HCT116 (cell line): ENCODE results near the gene PDIA3.

ENCODE experiments used
- CEBPB ChIP-seq: IDR thresholded peaks from 2 replicates; pipeline ENCODE4 v1.6.1; 2012; ENCODE audit warnings: low read depth
- SIN3A ChIP-seq: IDR thresholded peaks from 2 replicates; pipeline ENCODE4 v1.6.1; 2012; ENCODE audit warnings: low read depth
- TF ChIP-seq, protein P1 (sequence below), 3 experiments: fragments of 200-600 bp in 1 of 3; sonication (generic) in 1 of 3; IDR thresholded peaks in 2 of 3; conservative IDR thresholded peaks in 1 of 3; 2 replicates each; pipeline ENCODE4 v1.5.1; 2012 to 2017; ENCODE audit warnings: low read depth in 2 of 3, low read length in 2 of 3, antibody characterized with exemption in 1 of 3, borderline replicate concordance in 1 of 3, control low read depth in 1 of 3, mild to moderate bottlenecking in 1 of 3, mixed read lengths in 1 of 3, mixed run types in 1 of 3, moderate library complexity in 1 of 3; ENCODE audit not compliant: insufficient read depth in 1 of 3

DNA sequence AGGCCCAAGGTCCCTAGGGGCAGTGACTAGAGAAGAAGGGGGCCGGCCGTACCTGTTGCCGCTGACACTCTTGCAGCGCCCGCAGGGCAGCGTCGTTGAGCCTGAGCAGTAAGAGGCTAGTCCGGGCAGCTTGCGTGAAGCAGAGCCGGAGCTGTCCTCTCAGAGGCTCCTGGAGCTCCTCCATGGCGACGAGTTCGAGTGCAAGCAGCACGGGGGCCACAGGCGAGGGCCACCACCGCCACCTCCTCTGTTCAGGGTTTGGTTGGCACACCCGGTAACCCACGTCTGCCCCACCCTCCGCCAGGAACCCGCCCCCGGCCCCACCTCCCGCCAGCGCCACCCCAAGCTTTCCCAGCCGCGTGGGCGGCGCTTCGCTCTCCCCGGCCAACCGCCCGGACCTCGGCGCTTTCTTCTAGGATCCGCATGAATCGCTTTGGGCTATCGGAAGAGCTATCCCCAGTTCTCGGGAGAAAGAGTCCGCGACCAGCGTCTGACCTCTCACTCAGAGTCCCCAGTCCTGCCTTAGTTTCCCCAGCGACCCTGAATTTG is 30.6 kb downstream of the PDIA3 start, which contains the start of gene ELL3:
- TF ChIP-seq, protein P1, sequence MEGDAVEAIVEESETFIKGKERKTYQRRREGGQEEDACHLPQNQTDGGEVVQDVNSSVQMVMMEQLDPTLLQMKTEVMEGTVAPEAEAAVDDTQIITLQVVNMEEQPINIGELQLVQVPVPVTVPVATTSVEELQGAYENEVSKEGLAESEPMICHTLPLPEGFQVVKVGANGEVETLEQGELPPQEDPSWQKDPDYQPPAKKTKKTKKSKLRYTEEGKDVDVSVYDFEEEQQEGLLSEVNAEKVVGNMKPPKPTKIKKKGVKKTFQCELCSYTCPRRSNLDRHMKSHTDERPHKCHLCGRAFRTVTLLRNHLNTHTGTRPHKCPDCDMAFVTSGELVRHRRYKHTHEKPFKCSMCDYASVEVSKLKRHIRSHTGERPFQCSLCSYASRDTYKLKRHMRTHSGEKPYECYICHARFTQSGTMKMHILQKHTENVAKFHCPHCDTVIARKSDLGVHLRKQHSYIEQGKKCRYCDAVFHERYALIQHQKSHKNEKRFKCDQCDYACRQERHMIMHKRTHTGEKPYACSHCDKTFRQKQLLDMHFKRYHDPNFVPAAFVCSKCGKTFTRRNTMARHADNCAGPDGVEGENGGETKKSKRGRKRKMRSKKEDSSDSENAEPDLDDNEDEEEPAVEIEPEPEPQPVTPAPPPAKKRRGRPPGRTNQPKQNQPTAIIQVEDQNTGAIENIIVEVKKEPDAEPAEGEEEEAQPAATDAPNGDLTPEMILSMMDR (IDR thresholded peaks at IDR 0.05 in 2 of 3, conservative IDR thresholded peaks at IDR 0.05 in 1 of 3; ENCODE audit: borderline replicate concordance in 1 of 3, insufficient read depth in 1 of 3, low read depth in 2 of 3, low read length in 2 of 3), result no peak
- TF ChIP-seq SIN3A, result peak; percentile 32
- no peak for TF ChIP-seq CEBPB
